ENCODE data around the gene CD70. TPM values are rescaled to one million over a fixed set of nuclear protein-coding genes. Genes with fewer than 3 reads are reported as not detected.

Gene CD70
- total and polyA plus RNA-seq, 2 donors (not counting 3 experiments of a cell fraction or from before 2014, with no cell fraction given): not detected

DNA sequence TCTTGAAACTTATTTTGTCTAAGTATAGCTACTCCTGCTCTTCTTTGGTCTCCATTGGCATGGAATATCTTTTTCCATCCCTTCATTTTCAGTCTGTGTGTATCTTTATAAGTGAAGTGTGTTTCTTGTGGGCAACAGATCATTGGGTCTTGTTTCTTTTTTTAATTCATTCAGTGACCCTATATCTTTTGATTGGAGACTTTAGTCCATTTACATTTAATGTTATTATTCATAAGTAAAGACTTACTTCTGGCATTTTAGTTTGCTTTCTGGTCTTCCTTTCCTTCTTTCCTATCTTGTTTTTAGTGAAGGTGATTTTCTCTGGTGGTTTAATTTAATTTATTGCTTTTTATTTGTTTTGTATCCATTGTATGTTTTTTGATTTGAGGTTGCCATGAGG, 19.8 kb downstream of the CD70 start:
- dilution Hi-C loops (cut with MboI; ENCODE audit: extremely low pct_ligation_motif_present, low sequenced_read_pairs): no loop called here

DNA sequence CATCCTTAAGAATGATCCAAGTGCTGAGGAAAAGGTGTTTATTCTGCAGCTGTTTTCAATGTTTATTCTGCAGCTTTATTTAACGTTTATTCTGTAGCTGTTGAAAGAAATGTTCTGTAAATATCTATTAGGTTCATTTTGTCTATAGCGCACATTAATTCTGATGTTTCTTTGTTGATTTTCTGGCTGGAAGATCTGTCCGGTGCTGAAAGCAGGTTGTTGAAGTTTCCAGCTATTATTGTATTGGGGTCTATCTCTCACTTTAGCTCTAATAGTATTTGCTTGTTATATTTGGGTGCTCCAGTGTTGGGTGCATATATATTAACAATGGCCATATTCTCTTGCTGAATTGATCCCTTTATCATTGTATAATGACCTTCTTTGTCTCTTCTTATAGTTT, 20.2 kb downstream of the CD70 start:
- Histone ChIP-seq H3K9me1 (replicated peaks; ENCODE audit: control insufficient read depth, extremely low read depth, insufficient read depth, low read length) (no peaks in the 10 kb centered on the region), H3K27me3 (ENCODE audit: control insufficient read depth in 2 of 2, insufficient read depth in 2 of 2, low read length in 2 of 2) (peaks cover 0 to 2% of the 10 kb centered on the region in 2 experiments), H3K4me2 (ENCODE audit: insufficient read depth, low read length) (no peak overlapping the region), H3K9me3 (replicated peaks; ENCODE audit: control insufficient read depth, insufficient read depth, low read length) (no peaks in the 10 kb centered on the region), H2AFZ (ENCODE audit: low read depth, low read length) (no peak overlapping the region), H3K27ac (ENCODE audit: insufficient read depth, low read depth, low read length) (no peak overlapping the region), H4K20me1 (replicated peaks; ENCODE audit: control insufficient read depth, extremely low read depth, insufficient read depth, low read length) (no peaks in the 10 kb centered on the region), H3K79me2 (ENCODE audit: control insufficient read depth, insufficient read depth, low read length) (no peaks in the 10 kb centered on the region), H3K9ac (replicated peaks; ENCODE audit: extremely low read depth, insufficient read depth, low read length) (no peak overlapping the region), H3K4me3 (replicated peaks in 1 of 3; ENCODE audit: insufficient read depth in 1 of 3, low read depth in 1 of 3, low read length in 3 of 3) (no peak overlapping the region), H3K4me1 (ENCODE audit: control insufficient read depth, extremely low read depth, insufficient read depth, low read length) (no peaks in the 10 kb centered on the region), H3K36me3 (ENCODE audit: control insufficient read depth in 2 of 2, extremely low read depth in 1 of 2, insufficient read depth in 2 of 2, low read length in 2 of 2) (no peaks in the 10 kb centered on the region)
- DNase-seq (ENCODE audit: low read depth, low spot score) (no peak), FAIRE-seq (no peak)
- POLR2A ChIA-PET: no interaction called here
- TF ChIP-seq JUN (IDR thresholded peaks at IDR 0.05; ENCODE audit: borderline replicate concordance, insufficient read depth, insufficient read length, low read depth): no peak
- TF ChIP-seq FOS (IDR thresholded peaks at IDR 0.05; ENCODE audit: borderline replicate concordance, insufficient read depth, low read length): no peak
- no peak for TF ChIP-seq POLR2A (IDR thresholded peaks at IDR 0.05; ENCODE audit: low read depth, low read length)
- TF ChIP-seq MYC (IDR thresholded peaks at IDR 0.05; ENCODE audit: low read depth, low read length): no peak
- TF ChIP-seq POLR2AphosphoS5 (IDR thresholded peaks at IDR 0.05; ENCODE audit: insufficient read depth, low read depth, low read length): no peak
- TF ChIP-seq, protein P1, sequence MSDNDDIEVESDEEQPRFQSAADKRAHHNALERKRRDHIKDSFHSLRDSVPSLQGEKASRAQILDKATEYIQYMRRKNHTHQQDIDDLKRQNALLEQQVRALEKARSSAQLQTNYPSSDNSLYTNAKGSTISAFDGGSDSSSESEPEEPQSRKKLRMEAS (IDR thresholded peaks at IDR 0.05; ENCODE audit: insufficient read depth, insufficient read length): no peak
- no peak for TF ChIP-seq EZH2 (IDR thresholded peaks at IDR 0.05; ENCODE audit: borderline replicate concordance, low read depth, low read length, severe bottlenecking)
- TF ChIP-seq, protein P2, sequence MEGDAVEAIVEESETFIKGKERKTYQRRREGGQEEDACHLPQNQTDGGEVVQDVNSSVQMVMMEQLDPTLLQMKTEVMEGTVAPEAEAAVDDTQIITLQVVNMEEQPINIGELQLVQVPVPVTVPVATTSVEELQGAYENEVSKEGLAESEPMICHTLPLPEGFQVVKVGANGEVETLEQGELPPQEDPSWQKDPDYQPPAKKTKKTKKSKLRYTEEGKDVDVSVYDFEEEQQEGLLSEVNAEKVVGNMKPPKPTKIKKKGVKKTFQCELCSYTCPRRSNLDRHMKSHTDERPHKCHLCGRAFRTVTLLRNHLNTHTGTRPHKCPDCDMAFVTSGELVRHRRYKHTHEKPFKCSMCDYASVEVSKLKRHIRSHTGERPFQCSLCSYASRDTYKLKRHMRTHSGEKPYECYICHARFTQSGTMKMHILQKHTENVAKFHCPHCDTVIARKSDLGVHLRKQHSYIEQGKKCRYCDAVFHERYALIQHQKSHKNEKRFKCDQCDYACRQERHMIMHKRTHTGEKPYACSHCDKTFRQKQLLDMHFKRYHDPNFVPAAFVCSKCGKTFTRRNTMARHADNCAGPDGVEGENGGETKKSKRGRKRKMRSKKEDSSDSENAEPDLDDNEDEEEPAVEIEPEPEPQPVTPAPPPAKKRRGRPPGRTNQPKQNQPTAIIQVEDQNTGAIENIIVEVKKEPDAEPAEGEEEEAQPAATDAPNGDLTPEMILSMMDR (IDR thresholded peaks at IDR 0.05; ENCODE audit: extremely low read depth in 1 of 2, insufficient read depth in 1 of 2, low read depth in 1 of 2, low read length in 2 of 2): no peak
- no peak for TF ChIP-seq GATA2 (IDR thresholded peaks at IDR 0.05; ENCODE audit: insufficient read depth, insufficient read length, low read depth, low read length)
- no TSS peak for BruUV-seq (replicated peaks)
- CTCF ChIA-PET: interaction anchor here (0.6 kb wide), 1 partner anchor 18 kb away, joined by 4 read pairs; no protein-coding TSS in a partner anchor
- intact Hi-C loops (cut with micrococcal nuclease) (no loop called here), dilution Hi-C loops (cut with MboI; ENCODE audit: extremely low pct_ligation_motif_present, low sequenced_read_pairs) (no loop called here)

More for the DNA sequence above, 19.8 kb downstream of the CD70 start:
- DNase-seq (ENCODE audit: low read depth, low spot score) (no peak), FAIRE-seq (no peak)
- Histone ChIP-seq H4K20me1 (replicated peaks; ENCODE audit: control insufficient read depth, extremely low read depth, insufficient read depth, low read length) (no peaks in the 10 kb centered on the region), H3K4me2 (ENCODE audit: insufficient read depth, low read length) (no peak overlapping the region), H3K9me3 (replicated peaks; ENCODE audit: control insufficient read depth, insufficient read depth, low read length) (no peaks in the 10 kb centered on the region), H3K4me3 (replicated peaks in 1 of 3; ENCODE audit: insufficient read depth in 1 of 3, low read depth in 1 of 3, low read length in 3 of 3) (no peak overlapping the region), H3K36me3 (ENCODE audit: control insufficient read depth in 2 of 2, extremely low read depth in 1 of 2, insufficient read depth in 2 of 2, low read length in 2 of 2) (no peaks in the 10 kb centered on the region), H3K4me1 (ENCODE audit: control insufficient read depth, extremely low read depth, insufficient read depth, low read length) (no peaks in the 10 kb centered on the region), H3K27me3 (ENCODE audit: control insufficient read depth in 2 of 2, insufficient read depth in 2 of 2, low read length in 2 of 2) (peaks cover 0 to 2% of the 10 kb centered on the region in 2 experiments), H3K79me2 (ENCODE audit: control insufficient read depth, insufficient read depth, low read length) (no peaks in the 10 kb centered on the region), H3K9me1 (replicated peaks; ENCODE audit: control insufficient read depth, extremely low read depth, insufficient read depth, low read length) (no peaks in the 10 kb centered on the region), H3K27ac (ENCODE audit: insufficient read depth, low read depth, low read length) (no peak overlapping the region), H3K9ac (replicated peaks; ENCODE audit: extremely low read depth, insufficient read depth, low read length) (no peak overlapping the region), H2AFZ (ENCODE audit: low read depth, low read length) (no peak overlapping the region)
- CTCF ChIA-PET: interaction anchor here (0.6 kb wide), 1 partner anchor 18 kb away, joined by 4 read pairs; no protein-coding TSS in a partner anchor
- POLR2A ChIA-PET: no interaction called here
- no peak for TF ChIP-seq POLR2A (IDR thresholded peaks at IDR 0.05; ENCODE audit: low read depth, low read length)
- intact Hi-C loops (cut with micrococcal nuclease): no loop called here
- no TSS peak for BruUV-seq (replicated peaks)
